GM23248 (cell line): ENCODE results near the gene ANXA5. TPM values are rescaled to one million over a fixed set of nuclear protein-coding genes. Genes with fewer than 3 reads are reported as not detected.

Source experiments
- DNase-seq: peaks from one replicate; pipeline ENCODE4 v3.0.0-alpha.2; 2015
- H2AFZ ChIP-seq: fragments of 200-600 bp; sonication (generic); 2 replicates; pipeline ENCODE4 v1.6.1; 2016; ENCODE audit warnings: antibody characterized with exemption
- H3F3A ChIP-seq: fragments of 200-600 bp; sonication (generic); 2 replicates; pipeline ENCODE4 v1.6.1; 2016; ENCODE audit warnings: mild to moderate bottlenecking, antibody characterized with exemption, mixed run types; ENCODE audit not compliant: insufficient read depth
- H3K27ac ChIP-seq: fragments of 200-600 bp; sonication (generic); 2 replicates; pipeline ENCODE4 v1.5.1; 2016; ENCODE audit warnings: mild to moderate bottlenecking
- H3K27me3 ChIP-seq: fragments of 200-600 bp; sonication (generic); replicated peaks from 2 replicates; pipeline ENCODE4 v1.6.1; 2016; ENCODE audit warnings: mild to moderate bottlenecking; ENCODE audit not compliant: insufficient read depth
- H3K36me3 ChIP-seq: fragments of 200-600 bp; sonication (generic); 2 replicates; pipeline ENCODE4 v1.6.1; 2016; ENCODE audit warnings: low read depth, mild to moderate bottlenecking
- H3K4me1 ChIP-seq: fragments of 200-600 bp; sonication (generic); 2 replicates; pipeline ENCODE4 v1.6.1; 2016; ENCODE audit warnings: mild to moderate bottlenecking; ENCODE audit not compliant: insufficient read depth
- H3K4me2 ChIP-seq: fragments of 200-600 bp; sonication (generic); one replicate; pipeline ENCODE4 v1.6.1; 2016; ENCODE audit warnings: mild to moderate bottlenecking; ENCODE audit not compliant: unreplicated experiment
- H3K4me3 ChIP-seq: fragments of 200-600 bp; sonication (generic); 2 replicates; pipeline ENCODE4 v1.5.1; 2016; ENCODE audit warnings: mild to moderate bottlenecking
- H3K79me2 ChIP-seq: fragments of 200-600 bp; sonication (generic); 2 replicates; pipeline ENCODE4 v1.6.1; 2016; ENCODE audit warnings: mild to moderate bottlenecking; ENCODE audit not compliant: insufficient read depth
- H3K9ac ChIP-seq: fragments of 200-600 bp; sonication (generic); 2 replicates; pipeline ENCODE4 v1.6.1; 2016; ENCODE audit warnings: mild to moderate bottlenecking
- H3K9me2 ChIP-seq: fragments of 200-600 bp; sonication (generic); 2 replicates; pipeline ENCODE4 v1.6.1; 2016; ENCODE audit warnings: mixed run types, mild to moderate bottlenecking, moderate library complexity; ENCODE audit not compliant: insufficient read depth
- H3K9me3 ChIP-seq: fragments of 200-600 bp; sonication (generic); one replicate; pipeline ENCODE4 v1.6.1; 2017; ENCODE audit warnings: low read depth
- H4K20me1 ChIP-seq: fragments of 200-600 bp; sonication (generic); 2 replicates; pipeline ENCODE4 v1.6.0; 2016; ENCODE audit not compliant: insufficient read depth
- EZH2 ChIP-seq: fragments of 200-600 bp; sonication (generic); IDR thresholded peaks from 2 replicates; pipeline ENCODE4 v1.6.1; 2018; ENCODE audit warnings: antibody characterized with exemption, mild to moderate bottlenecking; ENCODE audit not compliant: insufficient read depth, poor library complexity, severe bottlenecking
- EZH2phosphoT487 ChIP-seq: fragments of 200-600 bp; sonication (generic); IDR thresholded peaks from 2 replicates; pipeline ENCODE4 v1.6.1; 2018; ENCODE audit warnings: antibody characterized with exemption, moderate library complexity, mild to moderate bottlenecking, low read depth; ENCODE audit not compliant: insufficient read depth
- WGBS, 2 experiments: methylation state at CpG; one replicate each; pipeline ENCODE4 v1.1.6; 2015 to 2017; ENCODE audit warnings: low lambda C conversion rate in 2 of 2, low coverage in 1 of 2; ENCODE audit errors: missing lambda C conversion rate in 2 of 2; 5-methylcytosine and 5-hydroxymethylcytosine counted together
- in situ Hi-C: fragments of 300-500 bp; cut with MboI; formaldehyde crosslinking; loops from 2 replicates; pipeline ENCODE4 v1.15.0; 2020
- polyA plus RNA-seq: library from polyadenylated mRNA; unstranded; fragments of >200 nt; fragmentation: Nextera tagmentation; extraction: Ambion mirVana; gene quantifications from 2 replicates; pipeline ENCODE4 v1.2.1, GENCODE V29; 2016
- total RNA-seq: library from RNA; depleted of rRNA; stranded (reverse); fragments of >200 nt; shearing (Covaris generic); gene quantifications from 2 replicates; pipeline ENCODE4 v1.2.3, GENCODE V29; 2014

Gene ANXA5
- total and polyA plus RNA-seq, 2 experiments from 2014 or later: 1,082 to 1,730 TPM

DNA sequence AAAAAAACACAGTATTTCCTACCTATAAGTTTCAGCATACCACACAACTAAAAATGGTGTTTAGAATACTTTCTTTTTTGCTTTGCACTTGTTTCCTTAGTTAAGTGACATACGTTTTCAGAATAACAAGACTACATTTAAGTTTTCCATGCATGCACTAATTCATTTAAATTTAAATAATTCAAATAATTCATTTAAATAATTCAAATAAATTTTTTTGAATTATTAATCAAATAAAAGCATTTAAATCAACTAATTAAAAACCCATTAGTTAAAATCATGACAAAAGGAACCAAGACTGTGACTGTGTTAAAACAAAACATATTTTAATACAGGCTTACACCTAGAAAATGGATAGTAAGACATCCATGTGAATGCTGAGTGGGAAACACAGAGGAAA is 12.8 kb downstream of the ANXA5 start:
- Histone ChIP-seq H3K27ac (no peak overlapping the region), H2AFZ (no peak overlapping the region), H4K20me1 (peaks cover 32% of the 10 kb centered on the region), H3K36me3 (peaks cover 83% of the 10 kb centered on the region), H3K9me3 (no peaks in the 10 kb centered on the region), H3F3A (peaks cover 54% of the 10 kb centered on the region), H3K4me1 (peaks cover 19% of the 10 kb centered on the region), H3K4me3 (no peak overlapping the region), H3K9me2 (no peaks in the 10 kb centered on the region), H3K4me2 (no peak overlapping the region), H3K9ac (no peak overlapping the region), H3K79me2 (peaks cover 100% of the 10 kb centered on the region), H3K27me3 (no peaks in the 10 kb centered on the region)
- TF ChIP-seq EZH2phosphoT487 (no peak), EZH2 (no peak)
- DNase-seq: no peak
- in situ Hi-C loops: no loop called here
- 75 to 76% methylated on average over 1 of the region's 1 CpG for WGBS, 2 experiments

DNA sequence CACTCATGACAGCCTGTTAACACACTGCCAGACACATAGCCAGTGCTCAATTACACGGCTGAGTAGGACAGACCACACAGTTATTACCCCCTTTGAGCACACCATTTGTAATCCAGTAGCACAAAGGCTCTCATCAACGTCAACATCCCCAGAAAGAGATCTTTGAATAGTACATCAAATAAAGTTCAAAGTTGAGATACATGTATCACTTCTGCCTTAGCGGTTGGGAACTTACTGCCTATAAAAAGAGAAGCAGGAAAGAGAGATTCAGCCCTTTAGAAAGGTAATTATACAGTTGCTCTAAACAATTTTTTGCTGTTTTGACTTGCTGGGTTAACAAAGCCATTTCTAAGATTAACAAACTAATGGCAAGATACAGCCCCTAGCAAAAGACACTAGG is 16.2 kb downstream of the ANXA5 start:
- no peak for DNase-seq
- no peak overlapping the region for H3K9ac ChIP-seq
- peaks cover 99% of the 10 kb centered on the region for H3K36me3 ChIP-seq
- no peak overlapping the region for H3K4me3 ChIP-seq
- no peak overlapping the region for H2AFZ ChIP-seq
- 0 out of 2 replicates have a peak, but pooled peaks cover 4% of the 10 kb centered on the region for H3K4me1 ChIP-seq
- H3K9me3 ChIP-seq: no peaks in the 10 kb centered on the region
- no peaks in the 10 kb centered on the region for H3K27me3 ChIP-seq
- peaks cover 100% of the 10 kb centered on the region for H3K79me2 ChIP-seq
- TF ChIP-seq EZH2phosphoT487 (no peak), EZH2 (no peak)
- peaks cover 79% of the 10 kb centered on the region for H3F3A ChIP-seq
- H4K20me1 ChIP-seq: peaks cover 23% of the 10 kb centered on the region
- in situ Hi-C loops: no loop called here
- WGBS, 2 experiments: 64 to 68% methylated on average over 3 of the region's 3 CpGs
- H3K27ac ChIP-seq: no peak overlapping the region
- H3K9me2 ChIP-seq: no peaks in the 10 kb centered on the region
- no peak overlapping the region for H3K4me2 ChIP-seq

DNA sequence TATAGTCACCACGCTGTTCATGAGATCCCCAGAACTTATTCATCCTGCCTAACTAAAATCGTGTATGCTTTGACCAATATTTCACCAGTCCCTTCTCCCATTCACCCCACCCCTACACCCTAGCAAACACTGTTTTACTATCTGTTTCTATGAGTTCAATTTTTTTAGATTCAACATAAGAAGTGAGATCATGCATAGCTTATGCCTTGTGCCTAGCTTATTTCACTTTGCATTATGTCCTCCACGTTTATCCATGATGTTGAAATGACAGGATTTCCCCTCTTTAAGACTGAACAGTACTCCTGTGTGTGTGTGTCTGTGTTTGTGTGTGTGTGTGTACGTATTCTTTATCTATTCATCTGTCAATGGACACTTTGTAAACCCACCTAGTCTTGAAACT is 16.8 kb downstream of the ANXA5 start:
- Histone ChIP-seq H3K4me1 (0 out of 2 replicates have a peak, but pooled peaks cover 4% of the 10 kb centered on the region), H3K9me2 (no peaks in the 10 kb centered on the region), H3K4me2 (no peak overlapping the region), H3K27ac (no peak overlapping the region), H3K79me2 (peaks cover 100% of the 10 kb centered on the region), H2AFZ (no peak overlapping the region), H3K9ac (no peak overlapping the region), H3F3A (peaks cover 80% of the 10 kb centered on the region), H4K20me1 (peaks cover 24% of the 10 kb centered on the region; the same call in 1 of the 2 replicates), H3K27me3 (no peaks in the 10 kb centered on the region), H3K36me3 (peaks cover 99% of the 10 kb centered on the region), H3K9me3 (no peaks in the 10 kb centered on the region), H3K4me3 (no peak overlapping the region)
- WGBS, 2 experiments: 89 to 91% methylated on average over 4 of the region's 4 CpGs
- DNase-seq: no peak
- TF ChIP-seq EZH2phosphoT487: no peak
- TF ChIP-seq EZH2: no peak
- in situ Hi-C loops: no loop called here

DNA sequence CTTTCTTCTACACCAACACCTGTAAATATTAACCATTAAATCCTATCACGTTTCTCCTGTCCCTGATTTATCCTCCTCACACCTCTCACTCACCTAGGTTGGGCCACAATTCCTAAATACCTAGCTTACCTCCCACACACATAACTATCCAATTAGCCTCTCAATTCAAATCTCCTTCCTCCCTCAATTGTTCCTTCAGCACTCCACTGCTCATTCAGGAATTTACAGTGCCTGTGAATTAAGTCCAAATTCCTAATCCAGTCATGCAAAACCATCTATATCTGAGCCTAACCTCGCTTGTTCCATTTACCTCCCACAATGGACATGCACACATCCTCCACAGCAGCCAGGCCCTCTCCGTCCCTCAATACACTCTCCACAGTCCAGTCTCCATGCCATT is 17.5 kb downstream of the ANXA5 start:
- DNase-seq: no peak
- Histone ChIP-seq H3K79me2 (peaks cover 100% of the 10 kb centered on the region), H4K20me1 (peaks cover 25% of the 10 kb centered on the region; the same call in 1 of the 2 replicates)

DNA sequence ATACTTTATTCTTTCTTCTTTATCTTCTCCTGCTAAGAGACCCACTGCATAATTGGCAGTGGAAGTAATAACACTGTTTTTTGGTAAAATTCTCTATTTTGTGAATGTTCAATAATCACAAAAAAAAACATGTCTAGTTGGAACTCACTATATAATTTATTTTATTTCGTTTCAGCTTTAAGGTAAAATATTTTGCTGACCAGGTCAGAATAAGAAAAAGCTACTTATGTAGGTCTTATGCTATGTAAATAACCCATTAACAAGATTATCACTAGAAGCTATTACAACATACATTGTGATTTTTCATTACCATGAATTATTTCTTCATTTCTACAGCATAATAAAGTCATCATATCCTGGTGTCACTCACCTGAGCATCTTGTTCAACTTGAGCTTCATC is 19.3 kb downstream of the ANXA5 start:
- no peak for DNase-seq
- Histone ChIP-seq H3K9me2 (no peaks in the 10 kb centered on the region), H3K27ac (no peak overlapping the region), H3K4me2 (no peak overlapping the region), H2AFZ (no peak overlapping the region), H3K79me2 (peaks cover 98% of the 10 kb centered on the region), H3F3A (peaks cover 93% of the 10 kb centered on the region), H3K4me3 (no peak overlapping the region), H3K27me3 (no peaks in the 10 kb centered on the region), H3K9me3 (no peaks in the 10 kb centered on the region), H3K4me1 (peaks cover 4% of the 10 kb centered on the region; the same call in 1 of the 2 replicates), H3K36me3 (peaks cover 97% of the 10 kb centered on the region), H3K9ac (no peak overlapping the region), H4K20me1 (peaks cover 21% of the 10 kb centered on the region; the same call in 1 of the 2 replicates)
- in situ Hi-C loops: no loop called here
- TF ChIP-seq EZH2phosphoT487 (no peak), EZH2 (no peak)
- 97 to 98% methylated on average over 1 of the region's 1 CpG for WGBS, 2 experiments

More for the DNA sequence above, 17.5 kb downstream of the ANXA5 start:
- Histone ChIP-seq H3K27ac (no peak overlapping the region), H3K9ac (no peak overlapping the region), H3K27me3 (no peaks in the 10 kb centered on the region), H3K9me2 (no peaks in the 10 kb centered on the region), H3K4me3 (no peak overlapping the region), H2AFZ (no peak overlapping the region), H3K9me3 (no peaks in the 10 kb centered on the region), H3K36me3 (peaks cover 100% of the 10 kb centered on the region), H3K4me1 (0 out of 2 replicates have a peak, but pooled peaks cover 4% of the 10 kb centered on the region), H3K4me2 (no peak overlapping the region), H3F3A (peaks cover 85% of the 10 kb centered on the region)
- in situ Hi-C loops: no loop called here
- 67 to 68% methylated on average over 3 of the region's 3 CpGs for WGBS, 2 experiments
- TF ChIP-seq EZH2 (no peak), EZH2phosphoT487 (no peak)
